ENCODE results near the gene INO80D. TPM values are rescaled to one million over a fixed set of nuclear protein-coding genes. Genes with fewer than 3 reads are reported as not detected.
"Not testable (repeated sequence)": the region's sequence is repeated elsewhere in the genome, so short reads cannot be mapped to it uniquely, and the experiment has no call there.

INO80D gene
- total RNA-seq, 2 donors from 2014 or later: 27.3 to 27.8 TPM

DNA sequence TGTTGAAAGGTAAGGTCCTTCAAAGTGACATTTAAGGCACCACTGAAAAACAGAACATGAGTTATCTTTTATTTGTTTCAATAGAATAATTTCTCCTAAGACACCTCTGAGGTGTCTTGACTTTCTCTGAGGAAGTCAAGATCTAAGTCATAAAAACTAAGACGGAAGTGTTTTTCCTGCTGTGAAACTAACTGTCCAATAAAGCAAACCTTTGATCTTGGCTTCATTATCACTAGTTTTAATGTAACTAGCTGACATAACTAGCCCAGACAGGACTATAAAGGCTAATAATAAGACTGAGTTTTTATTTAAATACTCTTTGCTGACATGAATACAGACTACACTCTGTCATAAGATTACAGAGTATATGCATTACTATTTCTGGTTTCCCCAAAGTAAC, 36.6 kb downstream of the INO80D start:
- intact Hi-C loops (cut with DNase I, micrococcal nuclease): no loop called here
- ATAC-seq: peak; percentile 88
- DNase-seq: no peak

DNA sequence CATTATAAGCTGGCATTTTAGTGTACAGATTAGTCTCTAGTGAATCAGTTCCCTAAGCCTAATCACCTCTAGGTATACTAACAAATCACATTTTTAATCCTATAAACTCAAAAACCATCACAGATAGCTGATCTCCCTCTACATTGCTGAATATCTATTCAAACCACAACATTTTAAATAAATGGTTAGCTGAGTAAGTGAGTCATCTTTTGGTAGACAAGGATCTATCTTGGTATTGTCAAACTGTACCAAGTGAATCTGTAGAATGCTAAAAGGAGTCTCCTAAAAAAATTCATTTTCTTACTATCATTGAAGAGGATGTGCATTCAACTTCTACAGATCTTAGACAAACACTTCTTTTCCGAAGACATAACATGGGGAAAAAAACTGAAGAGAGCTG, 40.7 kb downstream of the INO80D start:
- no peak for ATAC-seq
- intact Hi-C loops (cut with DNase I, micrococcal nuclease): no loop called here
- no peak for DNase-seq

DNA sequence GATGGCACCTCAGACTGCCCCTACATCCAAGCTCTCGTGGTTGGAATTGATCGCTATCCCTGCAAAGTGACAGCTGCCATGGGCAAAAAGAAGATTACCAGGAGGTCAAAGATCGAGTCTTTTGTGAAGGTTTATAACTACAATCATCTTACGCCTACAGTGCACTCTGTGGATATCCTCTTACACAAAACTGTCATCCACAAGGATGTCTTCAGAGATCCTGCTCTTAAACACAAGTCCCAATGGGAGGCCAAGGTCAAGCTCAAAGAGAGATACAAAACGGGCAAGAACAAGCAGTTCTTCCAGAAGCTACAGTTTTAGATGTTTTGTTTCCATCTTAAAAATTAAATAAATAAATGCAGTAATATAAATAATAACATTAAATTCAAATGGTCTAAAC, 45.4 kb downstream of the INO80D start:
- ATAC-seq: peak; percentile 71

DNA sequence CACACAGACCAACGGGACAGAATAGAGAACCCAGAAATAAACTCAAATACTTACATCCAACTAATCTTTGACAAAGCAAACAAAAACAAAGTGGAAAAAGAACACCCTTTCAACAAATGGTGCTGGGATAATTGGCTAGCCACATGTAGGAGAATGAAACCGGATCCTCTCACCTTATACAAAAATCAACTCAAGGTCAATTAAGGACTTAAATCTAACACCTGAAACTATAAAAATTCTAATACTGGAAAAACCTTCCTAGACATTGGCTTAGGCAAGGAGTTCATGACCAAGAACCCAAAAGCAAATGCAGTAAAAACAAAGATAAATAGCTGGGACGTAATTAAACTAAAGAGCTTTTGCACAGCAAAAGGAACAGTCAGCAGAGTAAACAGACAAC, 50.6 kb downstream of the INO80D start:
- ATAC-seq; DNase-seq; intact Hi-C loops (cut with DNase I, micrococcal nuclease): not testable (repeated sequence)

More for the DNA sequence above, 45.4 kb downstream of the INO80D start:
- intact Hi-C loops (cut with DNase I, micrococcal nuclease): no loop called here
- DNase-seq: no peak

GRCh38 chr2:206033452-206033851, 52.5 kb downstream of the INO80D start:
- ATAC-seq; DNase-seq; intact Hi-C loops (cut with DNase I, micrococcal nuclease): not testable (repeated sequence)

DNA sequence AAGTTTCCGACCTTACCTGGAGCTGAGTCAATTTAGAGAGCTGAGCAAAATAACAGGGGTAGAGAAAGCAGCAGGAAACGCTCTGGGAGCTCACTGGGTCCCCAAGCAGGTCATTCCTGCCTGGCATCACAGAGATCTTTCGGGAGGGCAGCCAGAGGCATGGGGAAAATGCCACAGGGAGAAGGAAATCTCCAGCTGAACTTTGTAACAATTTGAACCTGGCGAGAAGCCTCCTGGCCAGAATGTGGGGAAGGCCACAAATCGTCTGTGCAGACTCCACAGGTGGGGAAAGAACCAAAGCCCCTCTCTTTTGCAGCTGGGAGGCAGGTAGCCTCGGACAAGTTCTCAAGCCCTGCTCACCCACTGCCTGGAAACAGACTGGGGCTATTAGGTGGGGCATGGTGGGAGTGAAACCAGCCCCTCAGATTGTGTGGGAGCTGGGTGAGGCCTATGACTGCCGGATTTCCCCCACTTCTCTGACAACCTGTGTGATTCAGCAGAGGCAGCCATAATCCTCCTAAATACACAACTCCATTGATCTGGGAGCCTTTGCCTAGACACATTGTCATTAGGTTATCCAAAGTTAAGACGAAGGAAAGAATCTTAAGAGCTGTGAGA, 53.9 kb downstream of the INO80D start:
- intact Hi-C loops (cut with DNase I, micrococcal nuclease): no loop called here
- no peak for DNase-seq
- ATAC-seq: no peak

DNA sequence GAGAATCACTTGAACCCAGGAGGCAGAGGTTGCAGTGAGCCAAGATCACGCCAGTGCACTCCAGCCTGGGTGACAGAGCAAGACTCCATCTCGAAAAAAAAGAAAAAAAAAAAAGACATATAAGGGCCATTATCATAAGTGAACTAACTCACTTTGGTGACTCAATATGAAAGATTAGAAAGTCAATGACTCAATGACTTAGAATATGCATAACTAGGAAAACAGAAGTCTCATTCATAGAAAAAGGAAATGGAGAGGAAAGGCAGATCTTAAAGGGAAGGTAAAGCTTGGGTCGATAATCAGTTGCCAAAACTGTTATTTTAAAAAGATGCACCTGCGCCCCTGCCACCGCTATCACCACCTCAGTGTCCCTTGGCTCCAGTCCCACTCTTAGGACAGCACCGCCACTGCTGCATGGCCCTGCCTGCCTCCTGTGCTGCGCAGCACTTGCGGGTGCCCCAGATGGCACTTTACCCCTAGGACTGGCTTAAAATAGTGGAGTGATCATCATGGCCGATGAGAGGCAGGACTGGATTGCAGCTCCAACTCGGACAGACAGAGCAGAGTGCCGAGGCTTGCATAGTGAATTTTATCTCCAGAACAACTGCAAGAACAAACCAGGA, 54.7 kb downstream of the INO80D start:
- DNase-seq: no peak
- intact Hi-C loops (cut with DNase I, micrococcal nuclease): no loop called here
- no peak for ATAC-seq

DNA sequence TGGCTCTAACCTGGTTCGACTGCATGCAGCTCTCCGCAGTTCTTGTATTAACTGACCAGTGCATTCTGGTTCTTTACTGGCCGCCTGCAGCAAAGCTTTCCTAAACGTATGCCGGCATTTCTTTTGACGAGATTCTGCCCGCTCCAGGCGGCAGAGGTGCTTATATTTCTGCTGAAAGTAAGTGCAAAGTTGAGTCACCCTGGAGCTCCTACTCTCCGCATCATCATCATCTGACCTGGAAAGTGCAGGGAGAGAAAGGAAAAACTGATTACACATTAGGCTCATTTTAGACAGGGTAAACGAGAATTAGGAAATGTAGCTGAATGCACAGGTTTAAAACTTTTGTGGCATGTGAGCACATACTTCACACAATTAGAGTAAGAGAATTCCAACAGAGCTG, 57.9 kb downstream of the INO80D start:
- ATAC-seq (no peak), DNase-seq (no peak)
- intact Hi-C loops (cut with DNase I, micrococcal nuclease): no loop called here

GRCh38 chr2:206023183-206023582, 62.8 kb downstream of the INO80D start:
- ATAC-seq (no peak), DNase-seq (no peak)
- intact Hi-C loops (cut with DNase I, micrococcal nuclease): no loop called here

- DNase-seq (no peak), ATAC-seq (no peak)
- intact Hi-C loops (cut with DNase I, micrococcal nuclease): no loop called here
These were observed 65.8 kb downstream of the INO80D start for GRCh38 chr2:206020171-206020570.

DNA sequence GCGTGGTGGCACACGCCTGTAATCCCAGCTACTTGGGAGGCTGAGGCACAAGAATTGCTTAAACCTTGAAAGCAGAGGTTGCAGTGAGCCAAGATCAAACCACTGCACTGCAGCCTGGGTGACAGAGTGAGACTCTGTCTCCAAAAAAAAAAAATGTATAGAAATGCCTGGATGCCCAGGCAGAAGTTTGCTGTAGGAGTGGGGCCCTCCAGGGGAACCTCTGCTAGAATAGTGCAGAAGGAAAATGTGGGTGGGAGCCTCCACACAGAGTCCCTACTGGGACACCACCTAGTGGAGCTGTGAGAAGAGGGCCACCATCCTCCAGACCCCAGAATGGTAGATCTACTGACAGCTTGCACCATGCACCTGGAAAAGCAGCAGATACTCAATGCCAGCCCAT, 70.2 kb downstream of the INO80D start:
- ATAC-seq; DNase-seq; intact Hi-C loops (cut with DNase I, micrococcal nuclease): not testable (repeated sequence)

- intact Hi-C loops (cut with DNase I, micrococcal nuclease): no loop called here
- no peak for DNase-seq
- ATAC-seq: no peak
These were observed 74.2 kb downstream of the INO80D start for GRCh38 chr2:206011795-206012194.

DNA sequence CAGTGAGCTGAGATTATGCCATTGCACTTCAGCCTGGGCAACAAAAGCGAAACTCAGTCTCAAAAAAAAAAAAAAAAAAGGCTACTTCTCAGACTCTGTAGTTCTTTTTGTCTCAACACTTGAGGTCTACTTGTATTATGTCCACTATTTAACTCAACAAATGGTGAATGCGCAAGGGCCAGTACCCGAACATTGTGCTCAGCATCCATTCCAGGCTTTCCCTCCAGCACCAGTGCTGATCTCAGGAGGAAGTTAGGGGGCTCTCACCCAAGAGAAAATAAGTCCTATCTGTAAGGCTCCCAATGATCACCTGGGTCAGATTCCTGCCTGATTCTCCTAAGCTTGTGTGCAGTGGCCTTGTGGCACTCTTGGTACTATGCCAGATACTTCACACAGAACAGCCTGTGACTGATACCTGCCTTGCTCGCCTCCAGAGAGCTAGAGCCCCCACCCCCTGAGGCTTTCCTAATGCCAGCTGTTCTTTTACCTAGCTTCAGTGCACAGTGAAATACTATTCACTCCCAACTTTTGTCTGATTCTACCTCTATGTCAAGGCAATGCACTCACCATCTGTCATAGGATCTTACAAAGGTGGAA, 74.9 kb downstream of the INO80D start:
- intact Hi-C loops (cut with DNase I, micrococcal nuclease): no loop called here
- ATAC-seq: no peak
- no peak for DNase-seq

- ATAC-seq: peak; percentile 92
- peak in 1 of 2 donors; percentile 29 for DNase-seq
- intact Hi-C loops (cut with DNase I, micrococcal nuclease): no loop called here
These were observed 81.8 kb downstream of the INO80D start for GRCh38 chr2:206004004-206004693.

DNA sequence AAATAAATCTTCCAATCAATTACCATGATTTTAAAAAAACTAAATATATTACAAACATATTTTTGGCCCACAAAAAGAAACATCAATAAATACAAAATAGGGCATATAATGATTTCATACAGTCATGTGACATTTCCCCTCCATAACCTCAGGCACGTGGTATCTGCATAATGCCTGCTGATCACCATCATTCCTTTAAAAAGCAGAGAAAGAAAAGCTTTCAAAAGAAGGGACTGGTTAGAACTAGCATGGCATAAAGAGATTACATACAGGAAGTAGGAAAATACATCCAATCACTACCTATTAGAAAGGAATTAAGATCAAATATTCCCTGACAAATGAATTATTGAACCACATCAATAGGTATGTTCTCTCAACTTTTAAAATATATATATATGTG, 83.5 kb downstream of the INO80D start:
- ATAC-seq: no peak
- intact Hi-C loops (cut with DNase I, micrococcal nuclease): no loop called here
- DNase-seq: no peak

GRCh38 chr2:206001912-206002311, 84.1 kb downstream of the INO80D start:
- ATAC-seq: peak; percentile 64
- intact Hi-C loops (cut with DNase I, micrococcal nuclease): no loop called here
- DNase-seq: no peak

GRCh38 chr2:206000776-206001175, 85.2 kb downstream of the INO80D start:
- intact Hi-C loops (cut with DNase I, micrococcal nuclease): no loop called here
- no peak for ATAC-seq
- no peak for DNase-seq

DNA sequence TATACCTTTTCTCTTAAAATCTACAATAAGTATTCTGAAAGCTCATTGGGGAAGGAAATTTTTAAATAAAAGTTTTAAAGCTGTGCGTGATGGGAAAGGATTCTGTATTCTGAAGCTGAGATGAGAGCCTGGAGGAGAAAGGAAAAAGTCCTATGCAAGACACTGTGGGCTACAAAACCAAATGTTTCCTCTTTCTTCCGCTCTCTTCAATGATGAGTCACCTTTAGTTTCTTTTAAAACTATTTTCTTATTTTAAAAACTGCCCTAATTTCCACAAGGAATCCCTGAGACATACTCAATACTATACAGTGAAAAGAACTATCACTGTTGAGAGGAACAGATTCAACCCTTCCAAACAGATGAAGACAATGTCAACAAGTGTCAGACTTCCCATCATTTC, 87.4 kb downstream of the INO80D start:
- intact Hi-C loops (cut with DNase I, micrococcal nuclease): no loop called here
- ATAC-seq: no peak
- DNase-seq: no peak

DNA sequence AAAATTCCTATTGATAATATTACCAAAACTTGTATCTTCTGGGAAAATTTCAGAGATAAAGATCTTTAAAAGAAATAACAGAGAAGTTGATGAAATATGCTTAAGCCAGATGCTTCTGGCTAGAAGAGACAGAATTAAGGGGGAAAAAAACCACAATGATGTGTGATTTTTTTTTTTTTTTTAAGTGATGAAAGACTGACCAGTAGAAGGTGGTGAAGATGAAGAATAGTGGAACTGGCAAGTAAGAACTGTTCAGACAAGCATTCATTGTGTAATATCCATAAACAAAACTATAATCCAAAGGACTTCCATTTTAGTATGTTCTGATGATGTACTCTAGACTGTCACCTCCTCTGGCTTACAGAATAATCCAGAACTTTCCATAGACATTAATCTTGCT, 89.8 kb downstream of the INO80D start:
- no peak for ATAC-seq
- intact Hi-C loops (cut with DNase I, micrococcal nuclease): no loop called here
- DNase-seq: no peak

DNA sequence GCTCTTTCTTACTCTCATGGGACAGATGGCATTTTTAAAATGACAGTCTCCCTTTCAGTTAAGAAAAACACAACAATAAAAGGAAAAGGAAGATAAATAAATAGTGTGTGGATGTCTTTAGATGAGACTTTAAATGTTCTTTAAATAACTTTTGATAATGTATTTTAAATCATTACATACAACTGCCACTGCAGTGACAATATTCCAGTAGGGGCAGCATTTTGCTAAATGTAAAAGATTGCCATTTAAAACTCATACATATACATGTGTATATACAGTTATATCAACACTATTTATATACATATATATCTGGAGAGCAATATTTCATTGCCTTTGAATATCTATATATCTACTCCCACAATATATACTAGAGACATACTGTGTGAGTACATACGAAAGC, 90.7 kb downstream of the INO80D start:
- ATAC-seq: no peak
- intact Hi-C loops (cut with DNase I, micrococcal nuclease): no loop called here
- no peak for DNase-seq
